HepG2 (cell line): ENCODE data around the gene ANKRD65. TPM values are rescaled to one million over a fixed set of nuclear protein-coding genes. Genes with fewer than 3 reads are reported as not detected.

Source experiments
- CBX2 ChIP-seq, 2 experiments: fragments of 200-600 bp in 1 of 2; sonication (generic); formaldehyde crosslinking in 1 of 2; IDR thresholded peaks; 2 replicates each; pipeline versions ENCODE4 v1.7.0 to v1.8.1; 2018 to 2022; ENCODE audit warnings: low read depth in 2 of 2, low read length in 1 of 2, mild to moderate bottlenecking in 1 of 2, missing genetic modification reagents in 1 of 2
- JUNB ChIP-seq: sonication (generic); formaldehyde crosslinking; IDR thresholded peaks from 2 replicates; pipeline ENCODE4 v1.8.0; 2022; ENCODE audit warnings: missing genetic modification reagents, mild to moderate bottlenecking, borderline replicate concordance
- KAT2B ChIP-seq: fragments of 150-350 bp; IDR thresholded peaks from 2 replicates; pipeline ENCODE4 v1.6.1; 2014; ENCODE audit warnings: low read depth, low read length, borderline replicate concordance
- LCORL ChIP-seq, 2 experiments: fragments of 450-650 bp in 1 of 2; sonication (generic) in 1 of 2; formaldehyde crosslinking in 1 of 2; IDR thresholded peaks; 2 replicates each; pipeline versions ENCODE4 v1.5.0 to v1.6.1; 2017 to 2020; ENCODE audit warnings: antibody characterized with exemption in 1 of 2, missing genetic modification reagents in 1 of 2
- NFIB ChIP-seq: sonication (generic); formaldehyde crosslinking; IDR thresholded peaks from 2 replicates; pipeline ENCODE4 v1.9.0; 2021; ENCODE audit warnings: missing genetic modification reagents, mild to moderate bottlenecking, borderline replicate concordance
- PRPF4 ChIP-seq: fragments of 200-400 bp; formaldehyde crosslinking; IDR thresholded peaks from 2 replicates; pipeline ENCODE4 v1.6.1; 2016; ENCODE audit warnings: low read length, low read depth; ENCODE audit not compliant: poor library complexity, severe bottlenecking
- TBL1XR1 ChIP-seq: fragments of 150-350 bp; IDR thresholded peaks from 2 replicates; pipeline ENCODE4 v1.6.1; 2014; ENCODE audit warnings: borderline replicate concordance, low read length; ENCODE audit not compliant: partially characterized antibody
- ZNF160 ChIP-seq: sonication (generic); formaldehyde crosslinking; IDR thresholded peaks from 2 replicates; pipeline ENCODE4 v1.8.0; 2022; ENCODE audit warnings: mild to moderate bottlenecking, inconsistent platforms, missing genetic modification reagents
- ZNF225 ChIP-seq: sonication (generic); formaldehyde crosslinking; IDR thresholded peaks from 2 replicates; pipeline ENCODE4 v1.4.0; 2020; ENCODE audit warnings: mild to moderate bottlenecking, missing genetic modification reagents
- ZNF354B ChIP-seq: sonication (generic); formaldehyde crosslinking; IDR thresholded peaks from 2 replicates; pipeline ENCODE4 v1.8.0; 2022; ENCODE audit warnings: mild to moderate bottlenecking, missing genetic modification reagents
- ZNF451 ChIP-seq: sonication (generic); formaldehyde crosslinking; IDR thresholded peaks from 2 replicates; pipeline ENCODE4 v1.5.0; 2020; ENCODE audit warnings: mild to moderate bottlenecking, missing genetic modification reagents
- ZNF550 ChIP-seq: sonication (generic); formaldehyde crosslinking; IDR thresholded peaks from 2 replicates; pipeline ENCODE4 v1.4.0; 2020; ENCODE audit warnings: mild to moderate bottlenecking, missing genetic modification reagents, borderline replicate concordance
- ZNF567 ChIP-seq: sonication (generic); formaldehyde crosslinking; IDR thresholded peaks from 2 replicates; pipeline ENCODE4 v1.8.1; 2023; ENCODE audit warnings: mild to moderate bottlenecking, missing genetic modification reagents, borderline replicate concordance
- ZSCAN25 ChIP-seq: sonication (generic); formaldehyde crosslinking; IDR thresholded peaks from 2 replicates; pipeline ENCODE4 v1.8.0; 2022; ENCODE audit warnings: mild to moderate bottlenecking, missing genetic modification reagents
- polyA plus RNA-seq, 8 experiments: library from polyadenylated mRNA; depleted of rRNA in 3 of 8; stranded (reverse) in 7 of 8; unstranded in 1 of 8; fragments of >200 nt; fragmentation: Illumina TruSeq in 4 of 8; extraction: Trizol in 4 of 8; gene quantifications; 2 replicates each; pipeline versions ENCODE4 v1.2.1 to v1.2.3, GENCODE V29; 2011 to 2016; ENCODE audit warnings: low read depth in 4 of 8, missing spikeins in 1 of 8, mixed read lengths in 1 of 8; ENCODE audit not compliant: insufficient read depth in 1 of 8
- total RNA-seq, 5 experiments: library from RNA; depleted of rRNA; stranded (reverse); fragments of >200 nt; fragmentation: Illumina TruSeq; extraction: Trizol; gene quantifications; 2 replicates each; pipeline ENCODE4 v1.2.3, GENCODE V29; 2016; ENCODE audit warnings: low read depth in 1 of 5
- TF ChIP-seq, protein P1 (sequence below): sonication (generic); formaldehyde crosslinking; IDR thresholded peaks from 2 replicates; pipeline ENCODE4 v1.4.0; 2020; ENCODE audit warnings: missing genetic modification reagents
- TF ChIP-seq, protein P2 (sequence below): sonication (generic); formaldehyde crosslinking; IDR thresholded peaks from 2 replicates; pipeline ENCODE4 v1.8.0; 2022; ENCODE audit warnings: mild to moderate bottlenecking, missing genetic modification reagents; ENCODE audit not compliant: insufficient replicate concordance
- TF ChIP-seq, protein P3 (sequence below): sonication (generic); formaldehyde crosslinking; IDR thresholded peaks from 2 replicates; pipeline ENCODE4 v1.8.1; 2023; ENCODE audit warnings: missing genetic modification reagents, mild to moderate bottlenecking, borderline replicate concordance
- TF ChIP-seq, protein P4 (sequence below): sonication (generic); formaldehyde crosslinking; IDR thresholded peaks from 2 replicates; pipeline ENCODE4 v1.5.0; 2020; ENCODE audit warnings: missing genetic modification reagents

ANKRD65 gene
- total and polyA plus RNA-seq, 2 of the 13 experiments (the other 11 are each of a cell fraction or from before 2014, with no cell fraction given), result 12.1 to 30.1 TPM

DNA sequence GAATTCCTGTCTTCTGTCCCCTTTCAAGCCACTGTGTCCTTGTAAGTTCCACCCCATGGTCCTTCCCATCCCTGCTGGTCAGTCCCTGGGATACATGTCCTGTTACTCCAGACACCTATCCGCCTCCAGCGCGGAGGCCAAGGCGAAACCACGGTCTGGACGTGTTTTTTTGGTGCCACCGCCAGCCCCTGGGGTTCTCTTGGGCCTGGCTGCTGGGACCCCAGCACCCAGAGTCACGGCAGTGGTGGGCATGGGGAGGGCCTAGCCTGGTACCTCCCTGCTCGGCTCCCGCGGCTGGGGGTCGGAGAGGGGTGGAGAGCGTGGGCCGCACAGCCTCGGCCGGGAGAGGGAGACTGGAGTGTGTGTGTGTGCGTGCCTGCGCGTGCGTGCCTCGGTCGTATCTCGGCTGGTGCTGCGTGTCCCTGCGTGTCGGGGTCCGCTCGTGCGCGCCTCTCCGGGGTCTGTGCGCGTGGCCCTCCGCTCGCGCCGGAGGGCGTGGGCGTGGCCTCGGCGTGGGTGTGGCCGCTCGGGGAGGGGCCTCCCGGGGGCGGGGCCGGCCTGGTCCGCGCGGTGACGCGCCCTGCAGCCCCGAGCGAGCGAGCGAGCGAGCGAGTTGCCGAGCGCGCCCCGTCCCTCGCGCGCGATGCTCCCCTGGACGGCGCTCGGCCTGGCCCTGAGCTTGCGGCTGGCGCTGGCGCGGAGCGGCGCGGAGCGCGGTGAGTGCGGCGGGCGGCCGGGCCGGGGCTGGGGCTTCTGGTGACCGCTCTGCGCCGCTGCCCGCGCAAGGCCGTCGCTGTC lies 14.2 kb upstream of the ANKRD65 start, which contains the start of gene VWA1 (continued):
- TF ChIP-seq, protein P1, sequence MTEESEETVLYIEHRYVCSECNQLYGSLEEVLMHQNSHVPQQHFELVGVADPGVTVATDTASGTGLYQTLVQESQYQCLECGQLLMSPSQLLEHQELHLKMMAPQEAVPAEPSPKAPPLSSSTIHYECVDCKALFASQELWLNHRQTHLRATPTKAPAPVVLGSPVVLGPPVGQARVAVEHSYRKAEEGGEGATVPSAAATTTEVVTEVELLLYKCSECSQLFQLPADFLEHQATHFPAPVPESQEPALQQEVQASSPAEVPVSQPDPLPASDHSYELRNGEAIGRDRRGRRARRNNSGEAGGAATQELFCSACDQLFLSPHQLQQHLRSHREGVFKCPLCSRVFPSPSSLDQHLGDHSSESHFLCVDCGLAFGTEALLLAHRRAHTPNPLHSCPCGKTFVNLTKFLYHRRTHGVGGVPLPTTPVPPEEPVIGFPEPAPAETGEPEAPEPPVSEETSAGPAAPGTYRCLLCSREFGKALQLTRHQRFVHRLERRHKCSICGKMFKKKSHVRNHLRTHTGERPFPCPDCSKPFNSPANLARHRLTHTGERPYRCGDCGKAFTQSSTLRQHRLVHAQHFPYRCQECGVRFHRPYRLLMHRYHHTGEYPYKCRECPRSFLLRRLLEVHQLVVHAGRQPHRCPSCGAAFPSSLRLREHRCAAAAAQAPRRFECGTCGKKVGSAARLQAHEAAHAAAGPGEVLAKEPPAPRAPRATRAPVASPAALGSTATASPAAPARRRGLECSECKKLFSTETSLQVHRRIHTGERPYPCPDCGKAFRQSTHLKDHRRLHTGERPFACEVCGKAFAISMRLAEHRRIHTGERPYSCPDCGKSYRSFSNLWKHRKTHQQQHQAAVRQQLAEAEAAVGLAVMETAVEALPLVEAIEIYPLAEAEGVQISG, result no peak; the same call in 1 of the 2 replicates
- peak; percentile 52; the same call in 1 of the 2 replicates for TF ChIP-seq ZNF451 (CRISPR knock-in tag)
- TF ChIP-seq, protein P2, sequence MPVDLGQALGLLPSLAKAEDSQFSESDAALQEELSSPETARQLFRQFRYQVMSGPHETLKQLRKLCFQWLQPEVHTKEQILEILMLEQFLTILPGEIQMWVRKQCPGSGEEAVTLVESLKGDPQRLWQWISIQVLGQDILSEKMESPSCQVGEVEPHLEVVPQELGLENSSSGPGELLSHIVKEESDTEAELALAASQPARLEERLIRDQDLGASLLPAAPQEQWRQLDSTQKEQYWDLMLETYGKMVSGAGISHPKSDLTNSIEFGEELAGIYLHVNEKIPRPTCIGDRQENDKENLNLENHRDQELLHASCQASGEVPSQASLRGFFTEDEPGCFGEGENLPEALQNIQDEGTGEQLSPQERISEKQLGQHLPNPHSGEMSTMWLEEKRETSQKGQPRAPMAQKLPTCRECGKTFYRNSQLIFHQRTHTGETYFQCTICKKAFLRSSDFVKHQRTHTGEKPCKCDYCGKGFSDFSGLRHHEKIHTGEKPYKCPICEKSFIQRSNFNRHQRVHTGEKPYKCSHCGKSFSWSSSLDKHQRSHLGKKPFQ (CRISPR knock-in tag), result no peak
- no peak for TF ChIP-seq NFIB (CRISPR knock-in tag)
- peak; percentile 44; the same call in 1 of the 2 replicates for TF ChIP-seq ZNF225 (CRISPR knock-in tag)
- no peak for TF ChIP-seq LCORL (IDR thresholded peaks at IDR 0.05)
- TF ChIP-seq LCORL (CRISPR knock-in tag; IDR thresholded peaks at IDR 0.05), result 0 out of 2 replicates have a peak, but pooled peaks have one; percentile 38
- TF ChIP-seq KAT2B, result no peak
- no peak for TF ChIP-seq PRPF4
- peak; percentile 72; the same call in 1 of the 2 replicates for TF ChIP-seq ZNF567 (CRISPR knock-in tag)
- no peak for TF ChIP-seq JUNB (CRISPR knock-in tag)
- TF ChIP-seq ZNF160 (CRISPR knock-in tag), result peak; percentile 63; the same call in 1 of the 2 replicates
- no peak; the same call in 1 of the 2 replicates for TF ChIP-seq ZNF550 (CRISPR knock-in tag)
- TF ChIP-seq, protein P3, sequence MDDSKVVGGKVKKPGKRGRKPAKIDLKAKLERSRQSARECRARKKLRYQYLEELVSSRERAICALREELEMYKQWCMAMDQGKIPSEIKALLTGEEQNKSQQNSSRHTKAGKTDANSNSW, result 0 out of 2 replicates have a peak, but pooled peaks have one; percentile 81
- no peak for TF ChIP-seq TBL1XR1
- no peak for TF ChIP-seq ZNF354B (CRISPR knock-in tag)
- no peak for TF ChIP-seq CBX2 (IDR thresholded peaks at IDR 0.05; ENCODE audit: low read depth, low read length)
- TF ChIP-seq CBX2 (CRISPR knock-in tag; IDR thresholded peaks at IDR 0.05; ENCODE audit: low read depth), result no peak
- TF ChIP-seq ZSCAN25 (CRISPR knock-in tag), result peak; percentile 68
- TF ChIP-seq, protein P4, sequence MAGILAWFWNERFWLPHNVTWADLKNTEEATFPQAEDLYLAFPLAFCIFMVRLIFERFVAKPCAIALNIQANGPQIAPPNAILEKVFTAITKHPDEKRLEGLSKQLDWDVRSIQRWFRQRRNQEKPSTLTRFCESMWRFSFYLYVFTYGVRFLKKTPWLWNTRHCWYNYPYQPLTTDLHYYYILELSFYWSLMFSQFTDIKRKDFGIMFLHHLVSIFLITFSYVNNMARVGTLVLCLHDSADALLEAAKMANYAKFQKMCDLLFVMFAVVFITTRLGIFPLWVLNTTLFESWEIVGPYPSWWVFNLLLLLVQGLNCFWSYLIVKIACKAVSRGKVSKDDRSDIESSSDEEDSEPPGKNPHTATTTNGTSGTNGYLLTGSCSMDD (CRISPR knock-in tag), result no peak
